Stimulated activated CD8-positive, alpha-beta memory T cell treated with anti-CD3 and anti-CD28 coated beads, Interleukin-4, amount 100 ng/mL, for 24 hours (primary cell): Measurements from ENCODE around the gene SPINK8.
"Not testable (repeated sequence)": the region's sequence is repeated elsewhere in the genome, so short reads cannot be mapped to it uniquely, and the experiment has no call there.

ENCODE experiments used
- DNase-seq: peaks from one replicate; pipeline ENCODE4 v3.0.0-alpha.2; 2020; ENCODE audit warnings: low read depth

The SPINK8 gene

DNA sequence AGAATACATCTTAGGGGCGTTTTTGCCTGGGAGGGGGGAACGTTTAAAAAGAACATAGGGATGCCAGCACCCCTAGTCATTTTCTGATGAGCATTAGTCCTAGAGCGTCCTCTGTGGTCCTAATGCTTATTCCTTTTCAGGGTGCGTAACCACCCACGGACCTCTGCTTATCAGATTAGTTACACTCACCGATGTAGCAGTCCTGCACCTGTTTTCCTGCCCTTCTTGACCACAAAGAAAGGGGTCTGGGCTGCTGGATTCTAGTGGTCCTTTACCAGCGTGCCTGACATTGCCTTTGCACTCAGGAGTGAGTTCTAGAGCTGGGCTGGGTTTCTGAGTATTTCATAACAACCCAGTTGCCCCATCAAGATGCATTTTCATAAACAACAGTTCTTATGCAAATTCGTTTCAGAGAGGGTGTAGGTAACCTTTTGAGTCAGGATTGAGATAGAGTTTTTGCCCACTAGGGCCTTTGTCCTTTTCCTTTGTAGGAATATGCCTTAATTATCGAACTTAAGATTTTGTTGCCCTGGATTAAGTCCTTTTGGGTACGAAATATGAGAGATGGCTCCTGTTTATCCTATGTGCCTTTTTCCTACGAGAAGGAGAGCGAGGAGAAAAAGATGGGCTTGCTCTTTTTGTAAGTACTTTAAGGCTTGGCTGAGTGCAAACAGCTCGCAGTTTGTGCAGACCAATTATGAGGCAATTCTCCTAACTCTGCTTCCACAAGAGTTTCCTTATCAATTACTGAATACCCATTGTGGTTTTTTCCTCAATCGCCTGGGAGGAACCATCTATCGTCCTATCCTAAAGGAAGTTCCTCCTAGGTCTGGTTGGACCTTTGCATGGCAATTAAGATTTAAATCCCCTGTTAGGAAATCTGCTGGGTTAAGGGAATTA lies at the start of gene SPINK8:
TSS of gene SPINK8 (minus strand) at position 316 of the 900 bp plus-strand sequence. CDS start 5,320 bp downstream, outside the sequence.
- DNase-seq: not testable (repeated sequence)

DNA sequence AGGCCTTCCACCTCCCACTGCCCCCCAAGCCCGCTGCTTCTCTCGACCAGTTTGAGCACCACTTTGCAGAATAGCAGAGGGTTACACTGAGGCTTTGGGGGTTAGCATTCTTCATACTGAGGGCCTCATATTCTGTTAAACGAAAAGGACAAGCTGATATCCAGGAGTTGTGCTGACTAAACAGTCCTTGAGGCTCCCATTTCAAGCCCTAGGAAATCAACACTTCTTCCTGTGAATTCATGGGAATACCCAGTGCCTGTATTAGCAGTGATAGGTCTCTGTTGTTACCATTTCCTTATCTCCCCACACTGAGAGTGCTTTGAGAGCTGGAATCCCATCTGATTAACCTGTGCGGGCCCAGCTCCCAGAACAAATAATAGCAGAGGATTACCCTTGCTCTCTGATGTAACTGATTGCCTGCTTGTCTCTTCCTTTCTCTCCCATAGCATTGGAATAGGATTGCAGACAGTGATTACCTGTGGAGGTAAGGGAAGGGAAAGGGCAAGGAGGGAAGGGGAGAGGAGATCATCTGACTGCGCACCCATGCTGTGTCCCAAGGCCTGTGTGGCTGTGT lies 39.5 kb upstream of the SPINK8 start:
- no peak for DNase-seq

DNA sequence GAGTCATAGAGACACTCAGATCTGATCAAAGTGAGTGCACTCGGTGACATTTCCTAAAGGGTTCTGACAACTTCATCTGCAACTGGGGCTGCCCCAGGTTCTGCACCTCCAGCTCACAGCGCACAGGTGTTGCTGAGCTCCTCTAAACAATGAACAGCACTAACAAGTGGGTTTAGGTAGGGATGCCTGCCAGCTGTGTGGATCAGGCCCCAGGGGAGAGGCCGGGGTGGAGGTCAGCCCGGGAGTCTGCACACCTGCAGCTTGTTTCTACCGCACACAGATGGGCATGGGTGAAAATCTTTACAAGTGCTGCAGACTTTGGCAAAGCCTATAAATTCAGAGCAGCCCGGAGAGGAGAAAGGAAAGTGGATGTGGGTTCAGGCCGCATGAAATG lies 38.9 kb upstream of the SPINK8 start:
- DNase-seq: no peak

DNA sequence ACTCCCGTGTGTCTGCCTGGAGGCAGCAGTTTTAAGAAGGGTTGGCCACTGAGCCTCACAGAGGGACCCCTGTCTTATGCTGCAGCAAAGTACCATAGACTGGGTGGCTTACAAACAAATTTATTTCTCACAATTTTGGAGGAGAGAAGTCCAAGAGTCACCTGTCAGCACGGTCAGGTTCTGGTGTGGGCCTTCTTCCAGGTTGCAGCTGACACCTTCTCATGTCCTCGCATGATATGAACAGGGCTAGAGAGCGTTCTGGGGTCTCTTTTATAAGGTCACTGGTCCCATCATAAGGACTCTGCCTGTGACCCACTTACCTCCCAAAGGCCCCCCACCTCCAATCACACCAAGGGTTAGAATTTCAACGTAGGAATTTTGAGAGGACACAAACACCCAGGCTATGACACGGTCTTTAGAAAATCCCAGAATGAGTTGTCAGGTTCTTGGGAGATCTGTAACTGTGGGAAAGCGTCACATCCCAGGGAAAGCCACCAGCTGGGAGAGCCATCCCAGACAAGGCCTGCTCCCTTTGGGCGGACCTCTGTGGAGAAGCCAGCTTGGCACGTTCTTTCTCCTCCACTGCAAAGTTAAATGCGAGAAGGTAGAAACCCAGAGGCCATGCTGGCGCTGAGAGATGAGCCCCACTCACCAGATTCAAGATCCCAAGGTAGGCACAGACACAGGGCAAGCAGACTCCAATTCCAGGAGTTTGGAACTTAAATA lies 38.4 kb upstream of the SPINK8 start, which contains the start of gene FBXW12:
TSS of gene FBXW12 (plus strand) at position 569 of the 726 bp plus-strand sequence. CDS start 549 bp downstream, outside the sequence.
- no peak for DNase-seq

DNA sequence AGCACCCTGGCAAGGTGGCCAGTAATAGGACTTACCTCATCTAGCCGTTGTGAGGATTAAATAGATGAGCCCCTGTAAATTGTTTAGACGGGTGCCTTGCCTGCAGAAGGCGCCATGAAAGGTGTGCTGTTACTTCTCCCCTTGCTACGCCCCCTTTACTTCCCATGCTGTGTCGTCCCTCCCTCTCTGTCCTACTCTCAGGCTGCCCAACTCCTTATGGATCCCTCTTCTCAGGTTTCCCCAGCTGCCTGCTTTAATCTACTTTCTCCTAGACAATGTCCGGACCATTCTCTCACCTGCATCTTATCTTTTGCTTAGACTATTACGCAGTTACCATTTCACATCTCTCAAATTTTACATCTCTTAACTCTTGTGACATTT lies 36.9 kb upstream of the SPINK8 start:
- no peak for DNase-seq

DNA sequence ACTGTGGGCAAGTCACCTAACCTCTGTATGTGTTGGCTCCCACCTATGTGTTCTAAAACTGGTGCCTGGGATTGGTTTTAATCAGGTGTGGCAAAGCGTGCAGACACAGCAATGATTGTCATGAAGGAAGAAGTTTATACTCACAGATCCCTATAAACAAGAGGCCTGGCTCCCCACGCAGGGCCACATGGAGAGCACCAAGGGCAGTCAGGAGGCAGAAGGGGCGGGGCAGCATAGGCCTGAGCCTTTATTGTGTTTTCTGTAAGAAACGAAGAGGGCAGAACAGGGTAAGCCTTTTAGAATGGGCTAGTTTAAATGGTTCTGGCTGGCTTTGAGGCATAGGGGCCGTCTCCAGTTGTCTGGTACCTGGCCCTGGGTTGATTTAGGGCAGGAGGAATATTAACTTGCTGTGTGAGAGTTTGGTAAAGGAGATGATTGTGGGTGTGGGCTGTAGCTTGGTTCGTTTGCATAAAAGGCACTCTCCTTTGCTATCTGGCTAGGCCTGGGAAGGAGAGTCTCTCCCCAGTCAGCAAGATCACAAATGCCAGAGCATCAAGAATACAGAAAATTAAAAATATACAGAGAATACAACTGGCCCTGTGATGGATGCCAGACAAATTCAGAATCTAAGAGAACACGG lies 36.4 kb upstream of the SPINK8 start:
- no peak for DNase-seq

DNA sequence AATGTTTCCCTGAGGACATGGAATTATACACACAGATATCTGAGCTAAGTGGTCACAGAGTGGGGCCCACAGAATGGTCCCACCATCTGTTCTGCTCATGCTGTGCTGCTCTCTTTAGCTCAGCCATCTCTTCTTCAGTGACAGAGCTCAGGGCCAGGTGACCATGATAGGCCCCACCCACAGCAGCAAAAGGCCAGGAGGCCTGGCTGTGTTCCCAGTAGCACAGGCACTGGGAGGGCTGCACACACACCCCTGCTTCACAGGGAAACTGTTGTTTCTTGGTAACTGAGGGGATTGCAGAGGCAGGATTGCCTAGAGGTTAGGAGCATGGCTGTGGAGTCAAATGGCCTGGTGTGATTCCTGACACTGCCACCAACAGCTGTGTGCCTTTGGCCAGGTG lies 33.7 kb upstream of the SPINK8 start:
- no peak for DNase-seq

DNA sequence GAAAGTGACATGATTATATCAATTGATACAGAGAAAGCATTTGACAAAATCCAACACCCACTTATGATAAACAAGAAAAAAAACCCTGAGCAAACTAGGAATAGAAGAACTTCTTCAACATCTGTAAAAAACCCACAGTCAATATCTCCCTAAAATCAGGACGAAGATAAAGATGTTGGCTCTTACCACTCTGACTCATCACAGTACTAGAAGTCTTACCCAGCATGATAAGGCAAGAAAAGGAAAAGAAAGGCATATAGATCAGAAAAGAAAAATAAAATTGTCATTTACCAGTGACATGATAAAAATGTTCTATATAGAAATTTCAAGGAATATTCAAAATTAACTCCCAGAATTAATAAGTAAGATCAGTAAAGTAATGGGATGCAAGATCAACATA lies 31.4 kb upstream of the SPINK8 start:
- DNase-seq: no peak

DNA sequence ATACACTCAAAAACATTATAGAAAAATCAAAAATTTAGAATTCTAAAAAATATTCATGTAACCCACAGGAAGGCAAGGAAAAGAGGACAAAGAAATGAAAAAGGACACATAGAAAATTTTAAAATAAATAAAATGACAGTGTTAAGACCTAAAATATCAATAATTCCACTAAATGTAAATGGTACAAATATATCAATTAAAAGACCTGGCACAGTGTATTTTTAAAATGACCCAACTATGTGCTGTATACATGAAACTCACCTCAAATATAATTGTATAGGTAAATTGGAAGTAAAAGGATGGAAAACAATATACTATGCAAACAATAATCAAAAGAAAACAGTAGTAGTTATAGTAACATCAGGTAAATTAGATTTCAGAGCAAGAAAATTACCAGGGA lies 28.5 kb upstream of the SPINK8 start:
- no peak for DNase-seq

DNA sequence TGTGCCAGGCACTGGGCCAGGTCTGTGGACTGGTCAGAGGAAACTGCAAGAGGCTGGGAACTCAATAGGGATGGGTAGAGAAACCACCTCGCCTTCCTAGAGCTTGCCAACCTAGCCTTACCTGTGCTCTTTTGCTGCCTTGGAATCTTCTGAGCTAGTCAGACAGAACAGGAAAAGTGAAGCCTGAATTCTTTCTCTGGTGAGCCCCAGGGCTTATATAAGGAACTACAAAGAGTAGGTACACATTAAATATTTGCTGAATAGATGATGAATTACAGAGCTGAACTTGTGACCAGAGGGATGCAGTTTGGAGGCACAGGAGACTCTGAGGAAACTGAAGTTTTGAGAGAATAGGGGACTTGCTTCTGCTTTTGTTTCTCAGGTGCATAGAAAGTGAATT lies 23.0 kb upstream of the SPINK8 start:
- DNase-seq: no peak

DNA sequence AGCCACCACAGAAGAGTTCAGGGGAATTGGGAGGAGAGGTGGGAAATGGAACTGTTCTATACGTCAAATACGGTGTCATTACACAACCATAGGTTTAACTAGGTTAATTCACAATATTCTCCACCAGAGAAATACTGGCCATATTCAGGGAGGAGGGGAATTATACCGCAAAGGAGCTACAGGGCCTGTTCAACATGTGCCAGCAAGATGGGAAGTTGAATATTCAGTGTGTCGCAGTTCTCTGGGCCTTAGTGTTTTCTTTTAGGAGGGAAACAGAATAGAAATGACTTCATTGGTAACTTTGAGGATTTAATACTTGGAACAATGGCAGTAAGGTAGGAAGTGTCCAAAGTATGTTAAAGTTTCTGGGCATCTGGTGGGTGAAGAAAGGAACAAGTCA lies 20.5 kb upstream of the SPINK8 start:
- no peak for DNase-seq

DNA sequence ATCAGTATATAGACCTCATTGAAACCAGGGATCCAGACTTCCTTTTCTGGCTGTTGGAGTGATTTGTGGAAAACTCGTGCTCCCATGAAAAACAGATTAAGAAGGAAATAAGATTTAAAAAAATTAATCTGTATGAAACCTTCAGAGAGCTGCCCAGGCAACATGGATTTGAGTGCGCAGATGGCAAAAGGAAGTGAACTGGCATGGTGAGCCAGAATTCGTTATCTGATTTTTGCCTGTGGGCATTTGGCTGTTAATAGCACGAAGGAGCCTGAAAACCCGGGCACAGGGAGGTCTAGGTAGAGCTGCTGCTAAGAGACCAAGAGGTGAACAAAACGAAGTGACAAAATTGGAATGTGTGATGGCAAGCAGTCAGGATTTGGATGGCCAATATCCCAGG lies 19.1 kb upstream of the SPINK8 start:
- no peak for DNase-seq

DNA sequence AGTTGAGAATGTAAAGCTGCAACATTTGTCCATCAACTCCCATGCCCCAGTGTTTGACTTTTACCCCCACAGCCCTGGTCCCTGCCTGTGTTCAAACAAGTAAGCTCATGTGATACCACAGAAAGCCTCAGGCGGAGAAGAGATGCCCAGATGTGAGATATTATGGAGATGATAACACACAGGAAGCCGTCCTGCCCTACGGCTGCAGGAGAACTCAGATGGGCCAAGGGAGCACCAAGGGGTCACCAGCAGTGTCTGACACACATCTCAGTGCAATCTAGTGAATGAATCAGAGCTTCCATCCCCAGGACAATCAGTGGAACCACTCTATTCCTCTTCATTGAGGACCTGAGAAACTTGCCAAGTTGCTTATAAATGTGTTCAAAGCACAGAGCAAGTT lies 14.0 kb upstream of the SPINK8 start:
- no peak for DNase-seq

DNA sequence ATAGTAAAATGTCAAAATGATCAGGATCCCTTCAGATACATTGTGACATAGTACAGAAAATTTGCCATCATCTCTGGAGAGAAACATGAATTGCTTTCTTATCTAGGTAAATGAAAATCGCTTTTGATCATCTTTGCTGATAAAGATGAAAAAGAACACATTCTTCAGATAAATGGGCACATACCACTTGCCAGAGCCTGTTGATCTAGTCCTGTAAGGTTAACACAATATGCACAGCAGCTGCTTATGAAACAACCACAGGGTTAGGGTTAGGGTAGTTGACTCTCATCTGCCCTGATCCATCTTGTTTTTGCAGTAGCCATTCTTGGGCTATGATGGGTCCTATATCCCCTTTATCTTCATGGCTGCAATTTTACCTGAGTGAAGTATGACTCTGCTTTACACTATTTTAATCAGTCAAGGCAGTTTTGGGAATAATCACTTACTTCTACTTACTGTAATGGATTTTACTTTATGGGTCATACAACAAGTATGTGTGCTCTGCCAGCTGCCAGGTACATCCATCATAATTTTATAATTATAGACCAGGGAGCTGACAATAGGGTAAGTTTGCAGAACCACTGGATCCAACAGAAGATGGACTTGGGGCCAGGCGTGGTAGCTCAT lies 12.6 kb upstream of the SPINK8 start:
- no peak for DNase-seq

DNA sequence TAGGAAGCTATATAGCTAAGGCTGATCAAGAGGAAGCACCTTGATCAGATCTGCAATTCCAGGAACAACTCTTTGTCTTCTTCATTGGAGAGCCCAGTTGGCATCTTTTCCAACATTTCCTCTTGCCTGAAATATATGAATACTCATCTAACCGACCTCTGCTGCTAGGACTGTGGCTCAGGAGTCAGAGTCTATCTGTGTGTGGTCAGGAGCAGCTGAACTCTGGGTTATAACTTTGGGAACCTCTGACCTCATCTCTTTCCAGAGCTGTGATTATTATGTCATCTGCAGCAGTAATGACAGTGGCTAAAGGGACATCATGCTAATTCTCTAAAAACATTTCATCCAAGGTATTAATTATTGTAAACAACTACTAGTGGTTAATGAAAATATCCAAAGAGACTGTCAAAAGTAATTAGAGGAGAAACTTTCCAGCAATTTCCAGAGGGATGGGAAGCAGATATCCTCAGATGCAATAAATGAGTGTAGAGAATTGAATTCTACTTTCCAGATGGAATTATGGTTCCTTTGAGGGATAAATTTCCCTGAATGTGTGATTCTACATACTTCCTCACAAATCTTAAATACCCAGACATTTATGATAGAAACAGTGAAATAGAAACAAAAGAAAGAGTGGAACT lies 11.5 kb upstream of the SPINK8 start:
- no peak for DNase-seq

DNA sequence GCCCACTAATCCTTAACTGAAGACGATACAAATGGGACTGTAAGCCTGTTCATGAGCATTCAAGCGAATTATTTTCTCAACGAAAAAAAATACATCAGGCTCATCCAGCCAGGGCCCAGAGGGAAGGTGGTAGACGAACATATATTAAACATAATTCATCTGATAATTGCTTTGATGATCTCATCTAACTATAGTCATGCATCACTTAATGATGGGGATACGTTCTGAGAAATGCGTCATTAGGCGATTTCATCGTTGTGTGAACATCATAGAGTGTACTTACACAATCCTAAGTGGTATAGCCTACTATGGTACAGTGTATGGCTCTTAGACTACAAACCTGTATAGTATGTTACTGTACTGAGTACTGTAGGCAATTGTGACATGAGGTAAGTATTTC lies 10.0 kb upstream of the SPINK8 start:
- DNase-seq: no peak

DNA sequence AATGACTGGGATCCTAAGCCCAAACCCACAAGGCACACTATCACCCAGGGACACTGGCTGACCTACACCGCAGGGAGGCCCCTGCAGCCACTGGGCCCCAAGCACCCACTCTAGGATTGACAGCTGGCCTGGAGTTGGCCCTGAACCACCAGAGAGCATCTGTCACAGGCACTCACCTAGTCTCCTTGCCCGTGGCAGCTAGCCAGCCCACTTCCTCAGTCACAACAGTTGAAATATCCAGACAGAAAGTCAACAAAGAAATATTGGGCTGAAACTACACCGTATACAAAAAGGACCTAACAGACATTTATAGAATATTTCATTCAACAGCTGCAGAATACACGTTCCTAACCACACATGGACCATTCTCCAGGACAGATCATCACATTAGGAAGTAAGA lies 5.2 kb upstream of the SPINK8 start:
- DNase-seq: no peak

DNA sequence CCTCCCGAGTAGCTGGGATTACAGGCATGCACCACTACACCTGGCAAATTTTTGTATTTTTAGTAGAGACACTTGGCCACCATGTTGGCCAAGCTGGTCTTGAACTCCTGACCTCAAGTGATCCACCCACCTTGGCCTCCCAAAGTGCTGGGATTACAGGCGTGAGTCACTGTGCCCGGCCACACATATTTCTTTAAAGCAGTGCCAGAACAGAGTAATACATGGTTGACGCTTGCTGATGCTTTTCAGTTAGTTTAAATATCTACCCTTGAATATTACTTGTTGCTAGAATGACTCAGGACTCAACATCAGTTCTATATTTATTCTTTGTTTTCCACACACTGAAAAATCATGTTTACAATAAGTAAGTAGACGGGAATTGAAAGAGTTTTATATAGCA lies 4.1 kb upstream of the SPINK8 start:
- DNase-seq: not testable (repeated sequence)

DNA sequence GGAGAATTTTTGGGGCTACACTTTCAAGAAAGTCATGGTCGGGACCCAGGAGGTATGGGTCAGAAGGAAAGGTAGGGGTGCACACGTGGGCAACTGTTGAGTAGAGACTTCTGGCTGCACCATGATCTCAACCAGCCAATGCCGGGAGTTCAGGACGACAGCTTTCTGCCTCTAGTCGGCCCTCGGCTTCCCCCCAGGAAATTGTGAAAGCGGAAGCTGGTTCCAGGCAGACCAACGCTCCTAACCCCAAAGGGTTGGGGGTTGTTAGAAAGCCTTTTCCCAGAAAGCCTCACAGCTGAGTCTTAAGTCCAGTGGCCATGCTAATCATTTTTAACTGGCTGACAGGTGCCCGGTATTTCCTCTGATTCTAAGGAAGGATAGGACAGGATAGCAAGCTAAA lies 1.8 kb upstream of the SPINK8 start:
- DNase-seq: not testable (repeated sequence)

DNA sequence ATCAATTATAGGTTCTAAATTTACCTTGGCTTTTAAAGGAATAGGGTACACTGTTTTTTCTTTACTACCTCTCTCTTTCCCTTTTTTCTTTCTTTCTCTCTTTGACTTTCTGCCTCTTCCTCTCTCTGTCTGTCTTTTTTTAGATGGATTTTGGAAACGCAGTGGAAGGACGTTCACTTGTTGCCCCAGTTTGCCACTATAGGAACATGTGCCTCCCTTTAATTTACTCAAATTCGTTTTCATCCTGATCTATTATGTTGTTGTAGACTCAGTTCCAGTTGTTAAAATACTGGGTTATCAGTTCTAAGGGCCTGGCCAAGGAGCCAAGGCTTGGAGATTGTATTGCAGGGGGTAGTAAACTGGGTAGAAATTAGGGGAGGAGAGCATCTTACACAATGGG lies 1.1 kb upstream of the SPINK8 start:
- no peak for DNase-seq

DNA sequence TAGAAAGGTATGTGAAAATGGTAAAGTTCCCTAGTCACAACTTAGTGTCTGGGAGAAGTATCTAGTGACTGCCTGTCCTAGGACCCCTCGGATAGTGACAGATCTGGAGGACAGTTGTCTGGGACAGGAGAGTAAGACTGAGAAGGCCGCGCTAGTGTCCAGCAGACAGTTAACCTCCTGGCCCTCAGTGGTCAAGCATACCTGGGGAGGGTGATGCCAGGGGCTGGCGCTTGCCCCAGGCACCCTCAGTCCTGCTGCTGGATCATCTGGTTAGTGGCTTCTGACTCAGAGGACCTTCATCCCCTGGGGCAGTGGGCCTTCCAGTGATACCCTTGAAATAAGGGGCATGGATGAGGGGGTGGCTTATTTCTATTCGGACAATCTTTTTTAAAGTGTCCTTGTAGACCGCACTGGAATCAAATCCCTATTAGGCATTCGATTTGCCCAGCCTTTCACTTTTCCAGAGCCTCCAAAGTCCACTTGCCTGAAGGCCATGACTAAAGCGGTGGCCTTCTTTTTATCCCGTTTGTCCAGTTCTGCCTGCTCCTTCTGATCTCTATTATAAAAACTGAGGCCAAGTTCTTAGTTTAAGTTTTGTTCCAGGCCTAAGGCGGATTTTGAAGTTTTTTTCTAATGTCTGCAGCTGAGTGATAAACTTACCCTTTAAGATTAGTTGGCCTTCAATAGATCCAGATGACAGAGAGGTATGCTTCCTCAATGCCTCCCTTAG lies 1.6 kb downstream of the SPINK8 start:
- not testable (repeated sequence) for DNase-seq
